GM23338 (cell line): ENCODE data around the gene MAP1LC3B. TPM values are rescaled to one million over a fixed set of nuclear protein-coding genes. Genes with fewer than 3 reads are reported as not detected.

Experiments
- ATAC-seq: fragments of 200-7000 bp; cut with Tn5 transposase; 3 replicates; pipeline ENCODE4 v1.9.1; 2020
- DNase-seq: peaks from one replicate; pipeline ENCODE4 v3.0.0-alpha.2; 2015; ENCODE audit warnings: low spot score
- H2AFZ ChIP-seq: fragments of 200-600 bp; sonication (generic); 2 replicates; pipeline ENCODE4 v1.8.0; 2016; ENCODE audit warnings: antibody characterized with exemption, mild to moderate bottlenecking, moderate library complexity
- H3F3A ChIP-seq: fragments of 200-600 bp; sonication (generic); replicated peaks from 2 replicates; pipeline ENCODE4 v1.8.0; 2017; ENCODE audit warnings: antibody characterized with exemption, mixed run types, low read depth
- H3K27ac ChIP-seq: fragments of 200-600 bp; sonication (generic); 2 replicates; pipeline ENCODE4 v1.6.1; 2016; ENCODE audit warnings: low read depth
- H3K27me3 ChIP-seq: fragments of 200-600 bp; sonication (generic); 2 replicates; pipeline ENCODE4 v1.8.0; 2016; ENCODE audit warnings: mild to moderate bottlenecking, mixed run types, moderate library complexity; ENCODE audit not compliant: insufficient read depth
- H3K36me3 ChIP-seq: fragments of 200-600 bp; sonication (generic); 2 replicates; pipeline ENCODE4 v1.8.0; 2016; ENCODE audit warnings: mild to moderate bottlenecking; ENCODE audit not compliant: insufficient read depth
- H3K4me1 ChIP-seq: fragments of 200-600 bp; sonication (generic); 2 replicates; pipeline ENCODE4 v1.8.0; 2016; ENCODE audit warnings: mild to moderate bottlenecking, moderate library complexity; ENCODE audit not compliant: insufficient read depth
- H3K4me2 ChIP-seq: fragments of 200-600 bp; sonication (generic); 2 replicates; pipeline ENCODE4 v1.7.1; 2017; ENCODE audit warnings: mixed run types
- H3K4me3 ChIP-seq: fragments of 200-600 bp; sonication (generic); 2 replicates; pipeline ENCODE4 v1.6.1; 2016; ENCODE audit warnings: mixed run types
- H3K79me2 ChIP-seq: fragments of 200-600 bp; sonication (generic); replicated peaks from 2 replicates; pipeline ENCODE4 v1.8.0; 2017; ENCODE audit warnings: mild to moderate bottlenecking; ENCODE audit not compliant: insufficient read depth
- H3K9me2 ChIP-seq: fragments of 200-600 bp; sonication (generic); 2 replicates; pipeline ENCODE4 v1.8.0; 2017; ENCODE audit not compliant: insufficient read depth
- H4K20me1 ChIP-seq: fragments of 200-600 bp; sonication (generic); replicated peaks from 2 replicates; pipeline ENCODE4 v1.8.0; 2017; ENCODE audit warnings: mild to moderate bottlenecking; ENCODE audit not compliant: insufficient read depth
- H3K27ac Mint-ChIP-seq: 2 replicates; pipeline ENCODE4 v1.8.0; 2020; ENCODE audit warnings: inconsistent platforms, mild to moderate bottlenecking, moderate library complexity, mixed read lengths
- H3K27me3 Mint-ChIP-seq: 3 replicates; pipeline ENCODE4 v1.8.0; 2022; ENCODE audit warnings: low read depth, mild to moderate bottlenecking, moderate library complexity, mixed read lengths, inconsistent platforms; ENCODE audit not compliant: insufficient read depth, poor library complexity
- H3K36me3 Mint-ChIP-seq: 3 replicates; pipeline ENCODE4 v1.8.0; 2021; ENCODE audit warnings: low read depth, mild to moderate bottlenecking, inconsistent platforms, moderate library complexity, mixed read lengths
- H3K4me1 Mint-ChIP-seq: 3 replicates; pipeline ENCODE4 v1.8.0; 2020; ENCODE audit warnings: mild to moderate bottlenecking, inconsistent platforms, mixed read lengths
- H3K4me3 Mint-ChIP-seq: 3 replicates; pipeline ENCODE4 v1.8.0; 2021; ENCODE audit warnings: moderate library complexity, mild to moderate bottlenecking, inconsistent platforms, mixed read lengths
- H3K9me3 Mint-ChIP-seq: 3 replicates; pipeline ENCODE4 v1.8.0; 2020; ENCODE audit warnings: moderate library complexity, mild to moderate bottlenecking, inconsistent platforms, mixed read lengths
- CREB1 ChIP-seq: fragments of 250-450 bp; sonication (Bioruptor Pico); IDR thresholded peaks from 2 replicates; pipeline ENCODE4 v1.5.0; 2020; ENCODE audit warnings: low read depth, mild to moderate bottlenecking, moderate library complexity
- EZH2 ChIP-seq: fragments of 200-600 bp; sonication (generic); IDR thresholded peaks from one replicate; pipeline ENCODE4 v1.8.0; 2017; ENCODE audit warnings: antibody characterized with exemption, mild to moderate bottlenecking, low read depth; ENCODE audit not compliant: unreplicated experiment
- EZH2phosphoT487 ChIP-seq: fragments of 200-600 bp; sonication (generic); IDR thresholded peaks from one replicate; pipeline ENCODE4 v1.8.1; 2018; ENCODE audit warnings: antibody characterized with exemption; ENCODE audit not compliant: unreplicated experiment
- JUNB ChIP-seq: IDR thresholded peaks from one replicate; pipeline ENCODE4 v1.6.1; 2016; ENCODE audit warnings: antibody characterized with exemption; ENCODE audit not compliant: unreplicated experiment
- NANOG ChIP-seq: IDR thresholded peaks from 2 replicates; pipeline ENCODE4 v1.6.1; 2016; ENCODE audit warnings: antibody characterized with exemption, borderline replicate concordance
- POLR2AphosphoS5 ChIP-seq: IDR thresholded peaks from 2 replicates; pipeline ENCODE4 v1.6.1; 2016; ENCODE audit warnings: antibody characterized with exemption, low read depth
- STAT1 ChIP-seq: IDR thresholded peaks from one replicate; pipeline ENCODE4 v1.6.1; 2016; ENCODE audit warnings: antibody characterized with exemption; ENCODE audit not compliant: unreplicated experiment
- ZNF114 ChIP-seq: fragments of 250-450 bp; sonication (Bioruptor Pico); IDR thresholded peaks from 2 replicates; pipeline ENCODE4 v1.5.0; 2020; ENCODE audit warnings: mild to moderate bottlenecking, moderate library complexity
- ZNF331 ChIP-seq: fragments of 250-450 bp; sonication (Bioruptor Pico); IDR thresholded peaks from 2 replicates; pipeline ENCODE4 v1.5.0; 2020; ENCODE audit warnings: low read depth, mild to moderate bottlenecking, moderate library complexity
- ZNF462 ChIP-seq: fragments of 250-450 bp; sonication (Bioruptor Pico); IDR thresholded peaks from 2 replicates; pipeline ENCODE4 v1.5.0; 2020; ENCODE audit warnings: mild to moderate bottlenecking, moderate library complexity
- polyA plus RNA-seq: library from polyadenylated mRNA; unstranded; fragments of >200 nt; fragmentation: Nextera tagmentation; extraction: Ambion mirVana; gene quantifications from 2 replicates; pipeline ENCODE4 v1.2.1, GENCODE V29; 2016
- total RNA-seq: library from RNA; depleted of rRNA; stranded (reverse); fragments of >200 nt; shearing (Covaris generic); gene quantifications from 2 replicates; pipeline ENCODE4 v1.2.3, GENCODE V29; 2014
- TF ChIP-seq, protein P1 (sequence below), 2 experiments: fragments of 200-600 bp in 1 of 2; sonication (generic) in 1 of 2; conservative IDR thresholded peaks; 2 replicates each; pipeline versions ENCODE4 v1.5.1 to v1.6.1; 2016 to 2017; ENCODE audit warnings: antibody characterized with exemption in 2 of 2, low read depth in 2 of 2, mild to moderate bottlenecking in 2 of 2, moderate library complexity in 1 of 2
- TF ChIP-seq, protein P2 (sequence below): IDR thresholded peaks from one replicate; pipeline ENCODE4 v1.6.1; 2018; ENCODE audit warnings: antibody characterized with exemption; ENCODE audit not compliant: unreplicated experiment
- TF ChIP-seq, protein P3 (sequence below): IDR thresholded peaks from 2 replicates; pipeline ENCODE4 v1.6.1; 2016; ENCODE audit warnings: antibody characterized with exemption

The MAP1LC3B gene
- total and polyA plus RNA-seq, 2 experiments from 2014 or later: 35.9 to 80.2 TPM

DNA sequence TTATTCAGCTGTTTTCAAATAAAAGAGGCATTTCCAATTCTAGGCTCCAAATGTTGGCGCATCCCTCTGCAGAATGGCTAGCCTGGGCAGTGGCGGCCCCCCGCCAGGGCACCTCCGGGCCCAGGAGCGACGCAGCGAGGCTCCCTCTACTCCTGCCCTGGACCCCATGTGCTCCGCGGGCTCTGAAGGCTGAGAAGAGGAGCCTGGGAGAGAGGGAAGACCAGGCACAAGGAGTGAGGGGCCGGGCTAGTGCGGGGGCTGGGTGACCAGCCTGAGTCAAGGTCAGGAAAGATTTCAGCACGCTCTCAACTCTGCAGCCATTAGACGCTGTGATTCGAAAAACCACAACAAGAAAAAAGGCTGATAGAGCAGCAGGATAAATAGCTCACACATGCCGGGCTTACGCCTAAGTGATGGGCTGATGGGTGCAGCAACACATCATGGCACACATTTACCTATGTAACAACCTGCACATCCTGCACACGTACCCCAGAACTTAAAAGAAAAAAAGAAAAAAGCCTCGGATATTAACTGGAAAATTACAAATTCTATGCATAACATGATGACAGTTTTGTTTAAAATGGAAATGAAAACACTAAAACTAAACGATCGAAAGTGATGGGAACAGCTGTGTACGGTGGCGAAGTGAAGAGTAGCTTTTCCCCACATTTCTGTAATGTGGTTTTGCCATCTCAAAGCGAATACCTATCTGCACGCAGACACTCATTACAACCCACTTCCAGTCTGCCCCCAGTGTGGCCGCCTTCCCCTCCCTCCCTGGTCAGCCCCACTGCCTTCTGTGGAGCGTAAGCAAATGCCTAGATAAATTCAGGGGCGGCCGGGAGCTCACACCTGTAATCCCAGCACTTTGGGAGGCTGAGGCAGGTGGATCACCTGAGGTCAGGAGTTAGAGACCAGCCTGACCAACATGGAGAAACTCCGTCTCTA, 44.4 kb downstream of the MAP1LC3B start:
- peak overlapping the region; percentile 20; the same call in 1 of the 2 replicates for H3K27ac Mint-ChIP-seq

More for the DNA sequence above, 44.4 kb downstream of the MAP1LC3B start:
- Histone ChIP-seq H3K4me3 (no peak overlapping the region), H3K9me2 (no peaks in the 10 kb centered on the region; the same call in 1 of the 2 replicates), H3F3A (no peaks in the 10 kb centered on the region), H2AFZ (no peak overlapping the region), H3K27ac (peak overlapping the region; percentile 2; the same call in 1 of the 2 replicates), H4K20me1 (peaks cover 2% of the 10 kb centered on the region; the same call in 1 of the 2 replicates), H3K27me3 (no peaks in the 10 kb centered on the region), H3K4me2 (no peak overlapping the region), H3K79me2 (peaks cover 37% of the 10 kb centered on the region), H3K4me1 (no peaks in the 10 kb centered on the region; the same call in 1 of the 2 replicates), H3K36me3 (no peaks in the 10 kb centered on the region)
- no peaks in the 10 kb centered on the region for H3K9me3 Mint-ChIP-seq
- H3K36me3 Mint-ChIP-seq: peaks cover 6% of the 10 kb centered on the region
- H3K4me1 Mint-ChIP-seq: peaks cover 16% of the 10 kb centered on the region
- H3K27me3 Mint-ChIP-seq: peaks cover 2% of the 10 kb centered on the region
- no peak overlapping the region for H3K4me3 Mint-ChIP-seq
- no peak for DNase-seq
- ATAC-seq: peak; percentile 83
- TF ChIP-seq CREB1 (CRISPR knock-in tag) (no peak), STAT1 (no peak), ZNF331 (no peak), POLR2AphosphoS5 (no peak), JUNB (no peak), EZH2 (no peak), NANOG (no peak), EZH2phosphoT487 (no peak), ZNF462 (CRISPR knock-in tag) (no peak), ZNF114 (CRISPR knock-in tag) (no peak)
- TF ChIP-seq, protein P1, sequence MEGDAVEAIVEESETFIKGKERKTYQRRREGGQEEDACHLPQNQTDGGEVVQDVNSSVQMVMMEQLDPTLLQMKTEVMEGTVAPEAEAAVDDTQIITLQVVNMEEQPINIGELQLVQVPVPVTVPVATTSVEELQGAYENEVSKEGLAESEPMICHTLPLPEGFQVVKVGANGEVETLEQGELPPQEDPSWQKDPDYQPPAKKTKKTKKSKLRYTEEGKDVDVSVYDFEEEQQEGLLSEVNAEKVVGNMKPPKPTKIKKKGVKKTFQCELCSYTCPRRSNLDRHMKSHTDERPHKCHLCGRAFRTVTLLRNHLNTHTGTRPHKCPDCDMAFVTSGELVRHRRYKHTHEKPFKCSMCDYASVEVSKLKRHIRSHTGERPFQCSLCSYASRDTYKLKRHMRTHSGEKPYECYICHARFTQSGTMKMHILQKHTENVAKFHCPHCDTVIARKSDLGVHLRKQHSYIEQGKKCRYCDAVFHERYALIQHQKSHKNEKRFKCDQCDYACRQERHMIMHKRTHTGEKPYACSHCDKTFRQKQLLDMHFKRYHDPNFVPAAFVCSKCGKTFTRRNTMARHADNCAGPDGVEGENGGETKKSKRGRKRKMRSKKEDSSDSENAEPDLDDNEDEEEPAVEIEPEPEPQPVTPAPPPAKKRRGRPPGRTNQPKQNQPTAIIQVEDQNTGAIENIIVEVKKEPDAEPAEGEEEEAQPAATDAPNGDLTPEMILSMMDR (conservative IDR thresholded peaks at IDR 0.05; ENCODE audit: low read depth in 2 of 2): no peak
- TF ChIP-seq, protein P2, sequence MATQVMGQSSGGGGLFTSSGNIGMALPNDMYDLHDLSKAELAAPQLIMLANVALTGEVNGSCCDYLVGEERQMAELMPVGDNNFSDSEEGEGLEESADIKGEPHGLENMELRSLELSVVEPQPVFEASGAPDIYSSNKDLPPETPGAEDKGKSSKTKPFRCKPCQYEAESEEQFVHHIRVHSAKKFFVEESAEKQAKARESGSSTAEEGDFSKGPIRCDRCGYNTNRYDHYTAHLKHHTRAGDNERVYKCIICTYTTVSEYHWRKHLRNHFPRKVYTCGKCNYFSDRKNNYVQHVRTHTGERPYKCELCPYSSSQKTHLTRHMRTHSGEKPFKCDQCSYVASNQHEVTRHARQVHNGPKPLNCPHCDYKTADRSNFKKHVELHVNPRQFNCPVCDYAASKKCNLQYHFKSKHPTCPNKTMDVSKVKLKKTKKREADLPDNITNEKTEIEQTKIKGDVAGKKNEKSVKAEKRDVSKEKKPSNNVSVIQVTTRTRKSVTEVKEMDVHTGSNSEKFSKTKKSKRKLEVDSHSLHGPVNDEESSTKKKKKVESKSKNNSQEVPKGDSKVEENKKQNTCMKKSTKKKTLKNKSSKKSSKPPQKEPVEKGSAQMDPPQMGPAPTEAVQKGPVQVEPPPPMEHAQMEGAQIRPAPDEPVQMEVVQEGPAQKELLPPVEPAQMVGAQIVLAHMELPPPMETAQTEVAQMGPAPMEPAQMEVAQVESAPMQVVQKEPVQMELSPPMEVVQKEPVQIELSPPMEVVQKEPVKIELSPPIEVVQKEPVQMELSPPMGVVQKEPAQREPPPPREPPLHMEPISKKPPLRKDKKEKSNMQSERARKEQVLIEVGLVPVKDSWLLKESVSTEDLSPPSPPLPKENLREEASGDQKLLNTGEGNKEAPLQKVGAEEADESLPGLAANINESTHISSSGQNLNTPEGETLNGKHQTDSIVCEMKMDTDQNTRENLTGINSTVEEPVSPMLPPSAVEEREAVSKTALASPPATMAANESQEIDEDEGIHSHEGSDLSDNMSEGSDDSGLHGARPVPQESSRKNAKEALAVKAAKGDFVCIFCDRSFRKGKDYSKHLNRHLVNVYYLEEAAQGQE: no peak
- TF ChIP-seq, protein P3, sequence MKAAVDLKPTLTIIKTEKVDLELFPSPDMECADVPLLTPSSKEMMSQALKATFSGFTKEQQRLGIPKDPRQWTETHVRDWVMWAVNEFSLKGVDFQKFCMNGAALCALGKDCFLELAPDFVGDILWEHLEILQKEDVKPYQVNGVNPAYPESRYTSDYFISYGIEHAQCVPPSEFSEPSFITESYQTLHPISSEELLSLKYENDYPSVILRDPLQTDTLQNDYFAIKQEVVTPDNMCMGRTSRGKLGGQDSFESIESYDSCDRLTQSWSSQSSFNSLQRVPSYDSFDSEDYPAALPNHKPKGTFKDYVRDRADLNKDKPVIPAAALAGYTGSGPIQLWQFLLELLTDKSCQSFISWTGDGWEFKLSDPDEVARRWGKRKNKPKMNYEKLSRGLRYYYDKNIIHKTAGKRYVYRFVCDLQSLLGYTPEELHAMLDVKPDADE: no peak
